ENCODE measurements around the gene PUM2. TPM values are rescaled to one million over a fixed set of nuclear protein-coding genes. Genes with fewer than 3 reads are reported as not detected.

Gene PUM2
- polyA plus RNA-seq, 1 of the 3 experiments (the other 2 are of a cell fraction) = 19.7 TPM

- no peaks in the 10 kb centered on the region for H3K9me3 ChIP-seq
- no peaks in the 10 kb centered on the region for H3K27me3 ChIP-seq (ENCODE audit: insufficient read depth)
- peaks cover 17% of the 10 kb centered on the region for H4K20me1 ChIP-seq (ENCODE audit: insufficient read depth)
- ChIA-PET CTCF (interaction anchor here (1.4 to 2.9 kb wide), 3 partner anchors 23 to 53 kb away, joined by 4 to 20 read pairs (median 4); no protein-coding TSS in a partner anchor), POLR2A (no interaction called here)
- no peak overlapping the region for H2AFZ ChIP-seq (ENCODE audit: low read depth)
- no peak overlapping the region for H3K4me2 ChIP-seq
- 91% methylated on average over 6 of the region's 6 CpGs for WGBS (ENCODE audit: low lambda C conversion rate)
- H3K4me1 ChIP-seq (ENCODE audit: control insufficient read depth in 1 of 2, insufficient read depth in 2 of 2, low read depth in 1 of 2, low read length in 1 of 2) = peaks cover 6 to 19% of the 10 kb centered on the region in 2 experiments; a peak in 3 of 4 replicates
- no peak overlapping the region for H3K9ac ChIP-seq
- no peak for TF ChIP-seq IRF3 (IDR thresholded peaks at IDR 0.05; ENCODE audit: low read depth, low read length)
- TF ChIP-seq CTCF (IDR thresholded peaks at IDR 0.05) = no peak
- TF ChIP-seq MEF2A (IDR thresholded peaks at IDR 0.05; ENCODE audit: borderline replicate concordance, low read depth) = no peak
- no peak for TF ChIP-seq ZBTB33 (IDR thresholded peaks at IDR 0.05; ENCODE audit: borderline replicate concordance, low read depth)
- no peak for TF ChIP-seq SMC3 (IDR thresholded peaks at IDR 0.05; ENCODE audit: low read depth, low read length)
- no peak for TF ChIP-seq GABPA (IDR thresholded peaks at IDR 0.05; ENCODE audit: low read depth)
- no peak for TF ChIP-seq RXRA (IDR thresholded peaks at IDR 0.05; ENCODE audit: borderline replicate concordance, low read depth)
- TF ChIP-seq REST (IDR thresholded peaks at IDR 0.05; ENCODE audit: low read depth, low read length) = no peak
- no peak for TF ChIP-seq TEAD4 (IDR thresholded peaks at IDR 0.05; ENCODE audit: borderline replicate concordance, insufficient read depth)
- TF ChIP-seq EP300 (IDR thresholded peaks at IDR 0.05; ENCODE audit: borderline replicate concordance in 1 of 2, low read depth in 1 of 2, low read length in 1 of 2) = no peak
- no peak for TF ChIP-seq MXI1 (IDR thresholded peaks at IDR 0.05; ENCODE audit: low read depth, low read length)
- TF ChIP-seq PBX3 (IDR thresholded peaks at IDR 0.05) = no peak
- TF ChIP-seq POLR2AphosphoS5 (IDR thresholded peaks at IDR 0.05; ENCODE audit: low read depth, low read length) = no peak
- H3F3A ChIP-seq (replicated peaks; ENCODE audit: insufficient read depth) = peaks cover 22% of the 10 kb centered on the region
- H3K79me2 ChIP-seq (ENCODE audit: insufficient read depth) = peaks cover 98% of the 10 kb centered on the region
- H3K27ac ChIP-seq (ENCODE audit: low read depth in 2 of 2, low read length in 1 of 2) = no peak overlapping the region
- H3K4me3 ChIP-seq (ENCODE audit: low read depth in 2 of 2, low read length in 1 of 2) = no peak overlapping the region
- DNase-seq = no peak
- no peaks in the 10 kb centered on the region for H3K9me2 ChIP-seq
- peaks cover 68 to 69% of the 10 kb centered on the region in 2 experiments for H3K36me3 ChIP-seq (replicated peaks in 1 of 2; ENCODE audit: control insufficient read depth in 1 of 2, insufficient read depth in 2 of 2, low read length in 1 of 2)
Measured at GRCh38 chr2:20299113-20299512, 51.5 kb downstream of the PUM2 start.

Data from SK-N-SH (cell line).